Tibial nerve (tissue), 4 donors: ENCODE measurements around the gene RO60. TPM values are rescaled to one million over a fixed set of nuclear protein-coding genes. Genes with fewer than 3 reads are reported as not detected.

Experiments used
- DNase-seq, 2 donors: peaks; one replicate each; pipeline ENCODE4 v3.0.0-alpha.2; 2019; ENCODE audit warnings: low spot score in 2 of 2
- H3K27ac ChIP-seq, 4 donors: fragments of 200-600 bp; sonication (generic) in 3 of 4; one replicate each; pipeline ENCODE4 v1.5.1; 2017 to 2019; ENCODE audit warnings: mild to moderate bottlenecking in 1 of 4
- H3K27me3 ChIP-seq, 2 donors: fragments of 200-600 bp; sonication (generic) in 1 of 2; one replicate each; pipeline versions ENCODE4 v1.5.1 to v1.6.0; 2017 to 2019
- H3K36me3 ChIP-seq, 3 donors: fragments of 200-600 bp; sonication (generic); one replicate each; pipeline ENCODE4 v1.5.1; 2018 to 2019
- H3K4me1 ChIP-seq, 4 donors: fragments of 200-600 bp; sonication (generic) in 3 of 4; one replicate each; pipeline ENCODE4 v1.5.1; 2017 to 2019
- H3K4me3 ChIP-seq, 4 donors: fragments of 200-600 bp; sonication (generic) in 3 of 4; one replicate each; pipeline ENCODE4 v1.5.1; 2017 to 2019; ENCODE audit warnings: mild to moderate bottlenecking in 1 of 4, moderate library complexity in 1 of 4
- H3K9me3 ChIP-seq, 4 donors: fragments of 200-600 bp; sonication (generic) in 3 of 4; one replicate each; pipeline ENCODE4 v1.5.1; 2017 to 2019
- EP300 ChIP-seq, 2 donors: sonication (generic); formaldehyde crosslinking; IDR thresholded peaks; one replicate each; pipeline ENCODE4 v1.6.1; 2017; ENCODE audit warnings: antibody characterized with exemption in 2 of 2, mild to moderate bottlenecking in 1 of 2
- POLR2A ChIP-seq, 2 donors: fragments of 450-650 bp; IDR thresholded peaks; one replicate each; pipeline ENCODE4 v1.6.1; 2017; ENCODE audit warnings: antibody characterized with exemption in 2 of 2, mild to moderate bottlenecking in 2 of 2, moderate library complexity in 2 of 2
- WGBS, 2 donors: methylation state at CpG; one replicate each; pipeline ENCODE4 v1.1.5; 2018; 5-methylcytosine and 5-hydroxymethylcytosine counted together
- total RNA-seq, 4 donors: library from RNA; depleted of rRNA; stranded (reverse); fragments of >200 nt; gene quantifications; one replicate each; pipeline ENCODE4 v1.1.0, GENCODE V29; 2016
- TF ChIP-seq, protein P1 (sequence below), 5 experiments: fragments of 200-600 bp in 3 of 5; fragments of 450-650 bp in 2 of 5; sonication (generic) in 3 of 5; IDR thresholded peaks; one replicate each; pipeline ENCODE4 v1.5.1; 2016 to 2019; ENCODE audit warnings: antibody characterized with exemption in 5 of 5, mild to moderate bottlenecking in 3 of 5, moderate library complexity in 2 of 5

RO60 gene
- total RNA-seq, 4 donors from 2014 or later: 67.5 to 108 (median 91.3) TPM

DNA sequence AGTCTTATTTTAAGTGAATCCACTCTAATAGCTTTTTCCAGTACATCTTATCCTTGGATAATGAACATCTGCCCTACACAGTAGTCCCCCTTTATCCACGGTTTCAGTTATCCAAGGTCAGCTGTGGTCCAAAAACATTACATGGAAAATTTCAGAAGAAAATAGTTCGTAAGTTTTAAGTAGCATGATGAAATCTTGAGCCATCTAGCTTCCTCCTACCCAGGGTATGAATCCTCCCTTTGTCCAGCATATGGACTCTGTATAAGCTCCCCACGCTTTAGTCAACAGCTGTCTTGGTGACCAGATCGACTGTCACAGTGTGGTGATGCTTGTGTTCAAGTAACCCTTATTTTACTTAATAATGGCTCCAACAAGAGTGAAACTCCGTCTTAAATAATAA, 43.2 kb downstream of the RO60 start:
- no peak overlapping the region for H3K4me3 ChIP-seq
- peaks cover 0 to 30% (median 0%) of the 10 kb centered on the region in 3 donors for H3K36me3 ChIP-seq
- H3K27ac ChIP-seq: peak overlapping the region in 1 of 4 donors; percentile 3
- H3K9me3 ChIP-seq: no peaks in the 10 kb centered on the region
- WGBS, 2 donors: 65 to 66% methylated on average over 5 of the region's 5 CpGs
- TF ChIP-seq EP300 (IDR thresholded peaks at IDR 0.05) (no peak), POLR2A (IDR thresholded peaks at IDR 0.05) (no peak)
- TF ChIP-seq, protein P1, sequence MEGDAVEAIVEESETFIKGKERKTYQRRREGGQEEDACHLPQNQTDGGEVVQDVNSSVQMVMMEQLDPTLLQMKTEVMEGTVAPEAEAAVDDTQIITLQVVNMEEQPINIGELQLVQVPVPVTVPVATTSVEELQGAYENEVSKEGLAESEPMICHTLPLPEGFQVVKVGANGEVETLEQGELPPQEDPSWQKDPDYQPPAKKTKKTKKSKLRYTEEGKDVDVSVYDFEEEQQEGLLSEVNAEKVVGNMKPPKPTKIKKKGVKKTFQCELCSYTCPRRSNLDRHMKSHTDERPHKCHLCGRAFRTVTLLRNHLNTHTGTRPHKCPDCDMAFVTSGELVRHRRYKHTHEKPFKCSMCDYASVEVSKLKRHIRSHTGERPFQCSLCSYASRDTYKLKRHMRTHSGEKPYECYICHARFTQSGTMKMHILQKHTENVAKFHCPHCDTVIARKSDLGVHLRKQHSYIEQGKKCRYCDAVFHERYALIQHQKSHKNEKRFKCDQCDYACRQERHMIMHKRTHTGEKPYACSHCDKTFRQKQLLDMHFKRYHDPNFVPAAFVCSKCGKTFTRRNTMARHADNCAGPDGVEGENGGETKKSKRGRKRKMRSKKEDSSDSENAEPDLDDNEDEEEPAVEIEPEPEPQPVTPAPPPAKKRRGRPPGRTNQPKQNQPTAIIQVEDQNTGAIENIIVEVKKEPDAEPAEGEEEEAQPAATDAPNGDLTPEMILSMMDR (IDR thresholded peaks at IDR 0.05): no peak
- H3K4me1 ChIP-seq: peaks cover 0 to 30% (median 10%) of the 10 kb centered on the region in 4 donors
- no peaks in the 10 kb centered on the region for H3K27me3 ChIP-seq
- no peak for DNase-seq

DNA sequence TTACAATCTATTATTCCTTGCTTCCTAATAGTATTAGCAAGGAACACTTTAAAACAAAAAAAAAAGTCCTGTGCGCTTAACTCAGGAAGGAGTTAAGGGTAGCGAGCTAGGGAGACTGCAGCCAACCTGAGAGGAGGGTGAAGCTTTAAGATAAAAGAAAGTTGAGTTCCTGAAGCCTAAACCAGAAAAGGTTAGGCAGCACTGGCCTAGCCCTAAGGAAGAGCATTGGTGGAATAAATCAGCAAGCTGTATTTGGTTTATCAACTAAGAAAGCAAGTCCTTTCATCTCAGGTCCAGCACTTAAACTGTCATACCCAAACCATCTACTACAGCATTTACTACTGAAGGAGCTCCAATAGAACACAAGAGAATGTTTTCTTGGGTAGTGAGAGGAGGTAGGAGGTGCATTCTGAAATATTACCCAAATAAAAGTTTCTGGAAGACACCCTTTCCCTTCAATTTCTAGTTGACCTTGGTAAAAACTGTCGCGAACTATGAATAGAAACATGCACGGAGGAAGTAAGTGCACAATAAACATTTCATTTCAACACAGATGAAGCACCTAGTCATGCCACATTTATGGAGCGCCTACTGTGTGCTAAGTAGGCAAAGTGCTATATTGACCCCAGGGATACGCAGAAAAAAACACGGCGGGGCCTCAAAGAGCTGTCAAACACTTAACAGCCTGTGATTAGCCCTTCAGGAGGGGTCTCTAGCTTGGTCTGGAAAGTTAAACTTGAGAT, 44.5 kb downstream of the RO60 start:
- H3K27me3 ChIP-seq: no peaks in the 10 kb centered on the region
- TF ChIP-seq POLR2A (IDR thresholded peaks at IDR 0.05) (no peak), EP300 (IDR thresholded peaks at IDR 0.05) (no peak)
- TF ChIP-seq, protein P1 (IDR thresholded peaks at IDR 0.05): no peak
- H3K4me3 ChIP-seq: peak overlapping the region; percentile 67 to 83 (median 75)
- DNase-seq: no peak
- peak overlapping the region; percentile 85 to 96 (median 90) for H3K27ac ChIP-seq
- peaks cover 0 to 30% (median 10%) of the 10 kb centered on the region in 4 donors for H3K4me1 ChIP-seq
- peaks cover 0 to 18% (median 0%) of the 10 kb centered on the region in 3 donors for H3K36me3 ChIP-seq
- no peaks in the 10 kb centered on the region for H3K9me3 ChIP-seq
- 32 to 33% methylated on average over 9 of the region's 9 CpGs for WGBS, 2 donors

DNA sequence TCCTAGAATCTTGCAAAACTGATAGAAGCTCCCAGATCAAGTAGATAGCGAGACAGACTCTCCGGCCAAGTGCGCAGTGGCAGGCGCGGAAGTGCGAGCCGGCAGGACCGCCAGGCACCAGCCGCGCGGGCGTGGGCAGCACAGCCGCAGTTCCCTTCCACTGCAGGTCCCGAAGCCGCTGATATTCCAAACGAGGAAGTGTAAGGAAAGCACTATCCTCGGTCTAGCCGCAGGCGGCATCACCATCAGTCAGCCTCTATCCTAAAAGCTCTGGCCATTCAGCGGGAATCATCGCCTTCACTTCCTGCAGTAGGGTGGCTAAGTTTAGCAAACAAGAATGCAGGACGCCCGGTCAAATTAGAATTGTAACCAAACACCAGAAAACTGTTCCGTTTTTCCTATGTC, 45.1 kb downstream of the RO60 start:
- H3K4me1 ChIP-seq: peaks cover 0 to 30% (median 10%) of the 10 kb centered on the region in 4 donors
- peaks cover 0 to 12% (median 0%) of the 10 kb centered on the region in 3 donors for H3K36me3 ChIP-seq
- H3K9me3 ChIP-seq: no peaks in the 10 kb centered on the region
- peak overlapping the region; percentile 67 to 83 (median 75) for H3K4me3 ChIP-seq
- no peaks in the 10 kb centered on the region for H3K27me3 ChIP-seq
- DNase-seq: peak in 1 of 2 donors; percentile 24
- 0% methylated on average over 20 to 24 of the region's 24 CpGs for WGBS, 2 donors
- H3K27ac ChIP-seq: peak overlapping the region; percentile 85 to 96 (median 90)
- no peak for TF ChIP-seq POLR2A (IDR thresholded peaks at IDR 0.05)
- no peak for TF ChIP-seq EP300 (IDR thresholded peaks at IDR 0.05)
- TF ChIP-seq, protein P1 (IDR thresholded peaks at IDR 0.05): no peak

DNA sequence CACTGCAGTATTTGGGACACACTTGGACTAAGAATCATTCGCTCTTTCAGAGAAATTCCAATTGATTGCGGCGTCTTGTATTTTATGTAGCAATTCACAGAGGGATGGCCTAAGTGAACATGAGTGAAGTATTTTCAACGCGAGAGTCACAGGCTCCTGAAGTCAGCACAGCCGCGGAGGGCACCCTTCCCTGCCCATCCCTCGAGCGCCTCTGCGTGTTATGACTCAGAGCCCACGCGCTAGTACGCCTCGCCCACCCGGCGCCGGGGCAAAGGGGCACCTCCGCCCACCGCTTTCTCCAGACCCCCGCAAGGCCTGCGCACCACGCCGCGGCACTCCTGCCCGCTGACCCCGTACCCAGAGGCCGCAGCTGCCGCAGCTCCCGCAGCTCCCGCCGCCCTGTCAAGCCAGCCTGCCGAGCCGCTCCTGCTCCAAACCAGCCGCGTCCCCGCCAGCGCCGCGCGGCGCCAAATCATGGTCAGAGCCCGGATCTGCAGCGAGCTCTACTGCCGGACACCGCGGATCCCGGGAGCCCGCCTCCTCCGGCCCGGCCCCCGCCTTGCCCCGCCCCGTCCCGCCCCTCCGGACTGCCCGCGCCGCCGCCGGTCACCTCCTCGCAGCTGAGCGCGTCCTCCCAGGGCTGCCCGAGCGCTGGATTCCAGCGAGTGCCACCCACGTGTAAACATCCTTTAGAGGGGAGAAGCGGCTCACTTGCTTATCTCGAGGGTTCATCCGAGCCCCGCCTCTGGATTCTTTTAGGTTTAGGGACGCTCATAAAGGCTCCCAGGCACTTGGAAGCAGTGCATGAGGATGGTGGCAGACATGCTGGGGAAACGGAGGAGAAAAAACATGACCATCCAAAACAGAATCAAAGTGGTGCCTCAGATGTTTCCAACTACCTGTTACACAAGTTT, 45.8 kb downstream of the RO60 start, which contains the start of gene GLRX2:
GLRX2 (minus strand) TSS at position 508 of the 914 bp plus-strand sequence; CDS start at position 476, 32 bp downstream.
- Histone ChIP-seq H3K36me3 (peaks cover 0 to 5% (median 0%) of the 10 kb centered on the region in 3 donors), H3K27ac (peak within 1 kb of the TSS; percentile 85 to 96 (median 90)), H3K4me3 (peak within 1 kb of the TSS; percentile 67 to 83 (median 75)), H3K27me3 (no peaks in the 10 kb centered on the region), H3K4me1 (peaks cover 0 to 30% (median 10%) of the 10 kb centered on the region in 4 donors), H3K9me3 (no peaks in the 10 kb centered on the region)
- 0% methylated on average over 19 to 50 of the region's 73 CpGs for WGBS, 2 donors
- TF ChIP-seq EP300 (IDR thresholded peaks at IDR 0.05) (peak in 1 of 2 donors; percentile 77), POLR2A (IDR thresholded peaks at IDR 0.05) (peak; percentile 59 to 85)
- TF ChIP-seq, protein P1 (IDR thresholded peaks at IDR 0.05): peak in 2 of 5 experiments; percentile 32 to 50
- DNase-seq: peak; percentile 67 to 77
